GM13977 (cell line): ENCODE measurements around the gene DMRT3.

Source experiments
- DNase-seq: peaks from one replicate; pipeline ENCODE4 v3.0.0; 2012; ENCODE audit warnings: low spot score
- in situ Hi-C: fragments of 300-500 bp; cut with MboI; formaldehyde crosslinking; loops from one replicate; pipeline ENCODE4 v1.12.0; 2022; ENCODE audit warnings: low sequenced_read_pairs, low pct_unique_long_range_greater_than_20kb, mixed read lengths, inconsistent platforms; ENCODE audit not compliant: unreplicated experiment
- TF ChIP-seq, protein P1 (sequence below): IDR thresholded peaks from 2 replicates; pipeline ENCODE4 v1.5.1; 2012; ENCODE audit warnings: mild to moderate bottlenecking, control low read depth; ENCODE audit not compliant: insufficient read depth; ENCODE audit errors: extremely low read depth, missing control alignments

Gene DMRT3

DNA sequence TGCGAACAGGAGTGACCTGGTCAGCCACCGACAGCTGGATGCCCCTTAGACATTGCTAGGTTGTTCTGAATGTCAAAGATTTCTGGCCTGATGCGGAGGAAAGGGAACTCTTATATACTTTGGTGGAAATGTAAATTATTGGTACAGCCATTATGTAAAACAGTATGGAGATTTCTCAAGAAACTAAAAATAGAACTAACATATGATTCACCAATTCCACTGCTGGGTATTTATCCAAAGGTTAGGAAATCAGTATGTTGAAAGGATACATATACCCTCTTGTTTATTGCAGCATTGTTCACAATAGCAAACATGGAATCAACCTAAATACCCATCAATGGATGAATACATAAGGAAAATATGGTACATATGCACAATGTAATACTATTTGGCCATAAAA, 31.8 kb downstream of the DMRT3 start:
- DNase-seq, result no peak
- TF ChIP-seq, protein P1, sequence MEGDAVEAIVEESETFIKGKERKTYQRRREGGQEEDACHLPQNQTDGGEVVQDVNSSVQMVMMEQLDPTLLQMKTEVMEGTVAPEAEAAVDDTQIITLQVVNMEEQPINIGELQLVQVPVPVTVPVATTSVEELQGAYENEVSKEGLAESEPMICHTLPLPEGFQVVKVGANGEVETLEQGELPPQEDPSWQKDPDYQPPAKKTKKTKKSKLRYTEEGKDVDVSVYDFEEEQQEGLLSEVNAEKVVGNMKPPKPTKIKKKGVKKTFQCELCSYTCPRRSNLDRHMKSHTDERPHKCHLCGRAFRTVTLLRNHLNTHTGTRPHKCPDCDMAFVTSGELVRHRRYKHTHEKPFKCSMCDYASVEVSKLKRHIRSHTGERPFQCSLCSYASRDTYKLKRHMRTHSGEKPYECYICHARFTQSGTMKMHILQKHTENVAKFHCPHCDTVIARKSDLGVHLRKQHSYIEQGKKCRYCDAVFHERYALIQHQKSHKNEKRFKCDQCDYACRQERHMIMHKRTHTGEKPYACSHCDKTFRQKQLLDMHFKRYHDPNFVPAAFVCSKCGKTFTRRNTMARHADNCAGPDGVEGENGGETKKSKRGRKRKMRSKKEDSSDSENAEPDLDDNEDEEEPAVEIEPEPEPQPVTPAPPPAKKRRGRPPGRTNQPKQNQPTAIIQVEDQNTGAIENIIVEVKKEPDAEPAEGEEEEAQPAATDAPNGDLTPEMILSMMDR, result no peak
- in situ Hi-C loops, result loop anchor here (5.0 kb wide), 1 partner anchor 116 kb away; no protein-coding TSS in a partner anchor

DNA sequence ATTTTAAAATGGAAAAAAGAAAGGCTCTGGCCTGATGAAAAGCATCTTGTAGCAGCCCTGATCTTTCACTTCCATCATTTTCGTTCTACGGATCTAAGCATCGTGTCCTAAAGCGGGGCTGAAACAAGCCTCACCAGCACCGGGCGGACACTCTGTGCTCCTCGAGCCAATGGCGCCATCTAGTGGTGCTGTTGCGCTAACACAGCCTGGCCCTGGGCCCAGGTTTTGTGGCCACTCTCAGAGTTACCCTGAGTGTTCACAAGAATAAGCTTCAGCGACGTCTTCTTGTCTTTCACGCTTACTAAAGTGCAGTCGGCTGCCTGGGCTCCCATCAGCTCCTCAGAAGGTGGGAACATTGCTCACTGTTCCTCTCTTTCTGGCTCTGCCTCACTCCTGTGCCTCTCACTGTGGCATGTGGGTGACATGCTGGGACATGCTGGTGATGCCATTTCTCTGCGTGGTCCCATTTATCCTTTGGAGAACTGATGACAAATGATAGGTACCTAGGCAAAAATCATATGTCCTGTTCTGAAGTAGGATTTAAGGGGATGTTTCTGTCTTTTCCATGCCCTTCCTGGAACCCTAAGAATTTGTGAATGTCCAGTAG, 32.7 kb downstream of the DMRT3 start:
- in situ Hi-C loops, result loop anchor here (5.0 kb wide), 1 partner anchor 117 kb away; no protein-coding TSS in a partner anchor
- peak; percentile 70 for DNase-seq
- TF ChIP-seq, protein P1, result peak; percentile 98

DNA sequence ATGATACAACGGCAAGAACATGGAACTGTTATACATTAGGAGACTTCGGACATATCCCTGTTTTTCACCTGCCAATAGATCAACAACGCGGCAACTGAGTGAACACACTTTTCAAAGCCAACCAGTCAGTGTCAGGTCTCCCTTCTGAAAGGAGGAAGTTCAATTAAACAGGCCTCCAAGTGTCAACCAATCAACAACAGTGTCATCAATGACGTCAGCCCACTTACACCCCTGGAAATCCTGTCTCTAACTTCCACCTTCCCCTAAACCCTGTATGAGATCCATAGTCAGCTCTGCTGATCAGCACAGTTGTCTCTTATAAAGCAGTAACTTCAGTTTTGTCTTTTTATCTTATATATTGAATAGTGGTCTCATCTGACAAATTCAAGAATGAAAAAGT, 36.6 kb downstream of the DMRT3 start:
- in situ Hi-C loops, result no loop called here

GRCh38 chr9:1014225-1014624, 37.8 kb downstream of the DMRT3 start:
- DNase-seq, result no peak
- TF ChIP-seq, protein P1, result no peak
- in situ Hi-C loops, result no loop called here

More for the DNA sequence above, 36.6 kb downstream of the DMRT3 start:
- no peak for DNase-seq
- TF ChIP-seq, protein P1, result no peak

GRCh38 chr9:1014640-1015039, 38.2 kb downstream of the DMRT3 start:
- in situ Hi-C loops, result no loop called here
- TF ChIP-seq, protein P1, result no peak
- DNase-seq, result no peak

GRCh38 chr9:1018121-1018520, 41.7 kb downstream of the DMRT3 start:
- no peak for DNase-seq
- TF ChIP-seq, protein P1, result peak; percentile 32
- in situ Hi-C loops, result no loop called here
